Astrocyte of the cerebellum (primary cell): Measurements from ENCODE around the gene RNF144B.

Source experiments
- DNase-seq: peaks from one replicate; pipeline ENCODE4 v3.0.0-alpha.2; 2011; ENCODE audit warnings: low read depth
- H3K4me3 ChIP-seq: 2 replicates; pipeline ENCODE4 v1.5.1; 2011; ENCODE audit warnings: mild to moderate bottlenecking, low read depth, low read length, moderate library complexity
- in situ Hi-C: cut with HindIII; loops from 2 replicates; pipeline ENCODE4 v1.10.0; 2017; ENCODE audit warnings: low sequenced_read_pairs
- TF ChIP-seq, protein P1 (sequence below): IDR thresholded peaks from 2 replicates; pipeline ENCODE4 v1.5.1; 2012; ENCODE audit warnings: low read length, low read depth, moderate library complexity, mild to moderate bottlenecking; ENCODE audit errors: missing control alignments

RNF144B gene

DNA sequence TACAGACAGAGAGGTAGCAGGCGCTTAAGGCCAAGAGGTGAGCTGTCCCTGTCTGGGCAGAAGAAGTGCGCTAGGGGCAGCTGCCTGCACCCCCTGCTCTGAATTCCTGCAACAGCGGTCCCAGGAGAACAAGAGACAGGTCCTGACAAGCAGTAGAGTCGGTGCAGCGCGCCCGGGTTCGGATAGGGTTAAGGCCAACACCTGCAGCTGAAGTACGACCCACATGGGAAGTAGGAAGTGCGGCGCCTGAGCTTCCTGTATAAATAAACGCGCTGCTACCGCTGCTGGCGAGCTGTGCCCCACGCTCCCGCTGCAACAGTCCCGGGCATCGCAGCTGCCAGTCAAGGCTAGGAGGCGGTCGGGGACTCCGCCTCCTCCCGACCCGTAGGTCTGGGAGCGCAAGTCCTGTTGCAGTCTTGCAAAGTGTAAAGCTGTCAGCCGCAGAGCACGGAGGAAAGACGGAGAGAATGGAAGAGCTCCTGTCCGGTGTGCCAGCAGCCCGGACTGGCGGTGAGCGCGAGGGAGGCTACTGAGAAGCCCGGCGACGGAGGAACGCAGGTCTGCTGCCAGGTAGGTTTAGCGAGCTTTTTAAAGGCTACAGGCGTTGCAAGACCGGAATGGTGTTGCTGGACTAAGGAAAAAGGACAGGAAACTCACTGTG is at the start of gene RNF144B:
Gene RNF144B (plus strand): TSS at position 290 of the 661 bp plus-strand sequence. CDS start 12,185 bp downstream, outside the sequence.
- no peak for DNase-seq
- in situ Hi-C loops, result no loop called here
- TF ChIP-seq, protein P1, sequence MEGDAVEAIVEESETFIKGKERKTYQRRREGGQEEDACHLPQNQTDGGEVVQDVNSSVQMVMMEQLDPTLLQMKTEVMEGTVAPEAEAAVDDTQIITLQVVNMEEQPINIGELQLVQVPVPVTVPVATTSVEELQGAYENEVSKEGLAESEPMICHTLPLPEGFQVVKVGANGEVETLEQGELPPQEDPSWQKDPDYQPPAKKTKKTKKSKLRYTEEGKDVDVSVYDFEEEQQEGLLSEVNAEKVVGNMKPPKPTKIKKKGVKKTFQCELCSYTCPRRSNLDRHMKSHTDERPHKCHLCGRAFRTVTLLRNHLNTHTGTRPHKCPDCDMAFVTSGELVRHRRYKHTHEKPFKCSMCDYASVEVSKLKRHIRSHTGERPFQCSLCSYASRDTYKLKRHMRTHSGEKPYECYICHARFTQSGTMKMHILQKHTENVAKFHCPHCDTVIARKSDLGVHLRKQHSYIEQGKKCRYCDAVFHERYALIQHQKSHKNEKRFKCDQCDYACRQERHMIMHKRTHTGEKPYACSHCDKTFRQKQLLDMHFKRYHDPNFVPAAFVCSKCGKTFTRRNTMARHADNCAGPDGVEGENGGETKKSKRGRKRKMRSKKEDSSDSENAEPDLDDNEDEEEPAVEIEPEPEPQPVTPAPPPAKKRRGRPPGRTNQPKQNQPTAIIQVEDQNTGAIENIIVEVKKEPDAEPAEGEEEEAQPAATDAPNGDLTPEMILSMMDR, result no peak

DNA sequence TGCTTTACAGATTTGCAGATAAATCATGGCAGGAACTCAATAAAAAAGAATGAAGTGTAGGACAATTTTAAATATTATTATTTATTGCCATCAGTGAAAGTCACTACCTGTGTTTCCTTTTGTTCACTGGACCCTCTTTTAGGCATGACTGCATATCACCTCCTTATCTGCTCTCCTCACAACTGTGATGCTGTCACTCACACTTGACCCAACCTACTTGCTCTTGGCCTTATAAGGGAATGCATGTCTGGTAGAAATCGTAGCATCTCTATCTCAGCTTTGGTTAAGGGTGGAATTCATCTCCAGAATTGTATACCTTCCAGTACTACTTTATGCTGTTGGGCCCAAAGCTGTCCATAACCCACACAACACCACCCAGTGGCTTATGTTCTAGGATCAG is 47.6 kb upstream of the RNF144B start:
- in situ Hi-C loops, result no loop called here
- no peak overlapping the region for H3K4me3 ChIP-seq
- no peak for DNase-seq
- TF ChIP-seq, protein P1, result no peak

More for the DNA sequence above, at the start of gene RNF144B:
- peak within 1 kb of the TSS; percentile 58 for H3K4me3 ChIP-seq

DNA sequence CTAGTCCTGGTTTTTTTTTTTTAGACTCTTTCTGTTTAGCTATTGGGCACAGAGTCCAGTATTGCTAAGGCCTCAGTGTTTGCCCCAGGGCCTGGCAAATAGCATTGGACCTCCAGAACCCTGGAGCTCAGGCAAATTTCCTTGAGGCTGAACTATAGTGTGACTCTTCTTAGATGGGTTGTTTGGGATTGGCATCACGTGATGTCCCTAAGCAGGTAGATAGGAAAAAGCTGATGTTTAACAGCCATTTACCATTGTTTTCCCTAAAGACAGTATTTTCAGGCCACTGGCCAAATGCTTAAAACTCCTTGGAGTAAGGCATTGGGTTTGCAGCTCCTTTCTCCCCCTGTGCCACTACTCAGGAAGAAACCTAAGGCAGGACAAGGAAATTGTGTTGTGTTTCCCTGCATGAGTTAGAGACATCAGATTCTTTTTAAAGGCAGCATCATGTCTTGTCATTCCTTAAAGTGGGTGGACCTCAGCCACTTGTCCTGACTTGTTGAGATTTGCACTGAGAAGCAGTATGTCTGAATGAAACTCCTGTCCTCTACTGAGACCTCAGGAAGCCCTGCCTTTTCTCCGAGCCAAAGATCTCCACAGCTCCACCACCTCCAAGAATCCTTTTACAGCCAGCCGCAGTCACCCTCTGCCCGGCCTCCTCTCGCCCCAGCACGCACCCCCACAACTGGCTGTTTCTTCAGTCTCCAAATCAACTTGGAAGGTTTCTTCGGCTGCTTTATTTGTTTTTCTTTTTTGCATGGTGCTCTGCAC is 46.2 kb upstream of the RNF144B start:
- in situ Hi-C loops, result no loop called here
- TF ChIP-seq, protein P1, result no peak
- H3K4me3 ChIP-seq, result no peak overlapping the region
- no peak for DNase-seq

DNA sequence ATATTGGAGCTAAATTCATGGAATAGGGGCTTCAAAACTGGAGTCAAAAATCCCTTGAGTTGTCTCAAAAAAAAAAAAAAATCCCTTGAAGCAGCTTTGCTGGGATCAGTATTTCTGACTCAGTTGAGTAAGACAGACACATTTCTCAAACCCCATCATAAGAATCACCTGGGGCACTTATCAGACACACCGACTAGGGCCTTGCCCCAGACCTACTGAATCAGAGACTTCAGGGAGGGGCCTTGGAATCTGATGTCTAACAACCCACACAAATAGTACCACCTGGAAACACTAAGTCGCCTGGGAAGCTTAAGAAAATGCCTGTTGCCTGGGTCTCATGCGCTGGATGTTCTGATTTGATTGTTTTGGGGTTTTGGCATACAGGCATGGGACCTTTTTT is 44.9 kb upstream of the RNF144B start:
- in situ Hi-C loops, result no loop called here
- no peak overlapping the region for H3K4me3 ChIP-seq
- TF ChIP-seq, protein P1, result no peak

DNA sequence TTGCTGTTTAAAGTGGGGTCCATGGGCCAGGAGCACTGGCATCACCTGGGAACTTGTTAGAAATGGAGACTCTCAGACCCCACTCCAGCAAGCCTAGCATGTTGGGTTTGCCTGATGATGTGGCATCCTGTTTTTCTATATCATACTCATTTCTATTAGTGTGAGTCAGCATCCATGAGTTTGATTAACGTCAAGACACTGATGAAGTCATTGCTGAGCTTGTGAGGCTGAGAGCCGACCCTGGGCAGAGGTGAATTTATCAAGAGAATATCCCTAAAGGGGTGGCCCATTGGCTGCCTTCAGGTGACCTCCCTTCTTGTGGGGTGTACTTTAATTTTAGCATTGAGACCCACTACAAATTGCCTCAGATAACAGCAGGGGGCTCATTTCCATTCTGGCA is 43.4 kb upstream of the RNF144B start:
- peak; percentile 47 for DNase-seq
- in situ Hi-C loops, result no loop called here
- TF ChIP-seq, protein P1, result no peak

More for the DNA sequence above, 44.9 kb upstream of the RNF144B start:
- DNase-seq, result no peak

DNA sequence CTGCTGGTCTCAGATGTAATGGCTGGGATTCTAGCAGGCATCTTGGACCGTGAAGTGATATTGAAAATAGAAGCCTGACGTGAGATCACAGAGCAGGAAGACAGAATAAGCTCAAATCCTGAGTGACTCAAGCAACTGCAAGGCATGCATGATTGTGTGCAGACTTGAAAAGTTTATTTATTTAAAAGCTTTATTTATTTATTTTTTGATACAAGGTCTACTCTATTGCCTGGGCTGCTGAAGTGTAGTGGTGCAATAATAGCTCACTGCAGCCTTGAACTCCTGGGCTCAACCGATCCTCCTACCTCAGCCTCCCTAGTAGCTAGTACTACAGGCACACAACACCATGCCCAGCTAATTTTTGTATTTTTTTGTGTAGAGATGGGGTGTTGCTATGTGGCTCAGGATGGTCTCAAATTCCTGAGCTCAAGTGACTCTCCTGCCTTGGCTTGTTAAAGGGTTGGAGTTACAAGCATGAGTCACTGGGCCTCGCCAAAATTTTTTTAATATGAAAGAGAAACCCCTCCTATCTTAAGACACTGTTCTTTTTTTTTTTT is 40.1 kb upstream of the RNF144B start:
- H3K4me3 ChIP-seq, result no peak overlapping the region
- TF ChIP-seq, protein P1, result no peak
- in situ Hi-C loops, result no loop called here
- no peak for DNase-seq

More for the DNA sequence above, 43.4 kb upstream of the RNF144B start:
- H3K4me3 ChIP-seq, result no peak overlapping the region
